NCI-H128 (cell line): Measurements from ENCODE around the gene SEPTIN14.
"Not testable (repeated sequence)": the region's sequence is repeated elsewhere in the genome, so short reads cannot be mapped to it uniquely, and the experiment has no call there.

ENCODE experiments used
- DNase-seq: peaks from one replicate; lab custom pipeline; 2025; ENCODE audit not compliant: unreplicated experiment; lab: John Stamatoyannopoulos, UW

Gene SEPTIN14

GRCh38 chr7:55785444-55785843, 77.1 kb downstream of the SEPTIN14 start:
- not testable (repeated sequence) for DNase-seq

GRCh38 chr7:55784151-55784550, 78.4 kb downstream of the SEPTIN14 start:
- no peak for DNase-seq

DNA sequence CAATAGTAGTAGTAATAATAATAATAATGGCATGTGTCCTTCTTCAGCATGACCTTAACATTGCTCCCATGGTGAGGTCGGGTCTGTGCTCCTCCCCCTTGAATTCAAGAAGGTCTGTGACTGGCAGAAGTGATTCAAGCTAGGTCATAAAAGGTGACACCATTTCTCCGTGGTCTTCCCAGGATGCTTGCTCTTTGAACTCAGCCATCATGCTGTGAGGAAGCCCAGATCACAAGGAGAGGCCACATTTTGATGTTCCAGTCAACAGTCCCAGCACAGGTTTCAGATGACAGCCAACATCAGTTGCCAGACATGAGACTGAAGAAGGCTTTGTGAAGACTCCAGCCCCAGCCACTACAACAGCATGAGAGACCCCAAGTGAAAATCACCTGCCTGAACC, 83.9 kb downstream of the SEPTIN14 start:
- DNase-seq: no peak

DNA sequence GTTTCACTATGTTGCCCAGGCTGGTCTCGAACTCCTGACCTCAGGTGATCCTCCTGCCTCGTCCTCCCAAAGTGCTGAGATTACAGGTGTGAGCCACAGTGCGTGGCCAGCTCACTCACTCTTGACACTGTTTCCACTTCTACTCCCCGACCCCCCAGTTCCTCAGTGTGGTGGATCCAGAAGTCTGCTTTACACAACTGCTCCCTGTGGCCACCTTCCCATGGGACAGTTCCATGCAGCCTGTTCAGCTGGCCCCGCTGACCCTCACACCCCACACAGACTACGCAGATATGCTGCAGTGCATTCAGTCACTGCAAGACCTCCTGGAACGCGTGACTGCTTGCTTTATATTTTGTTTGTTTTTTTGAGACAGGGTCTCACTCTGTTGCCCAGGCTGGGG, 86.4 kb downstream of the SEPTIN14 start:
- no peak for DNase-seq

GRCh38 chr7:55775051-55775420, 87.5 kb downstream of the SEPTIN14 start:
- DNase-seq: no peak

DNA sequence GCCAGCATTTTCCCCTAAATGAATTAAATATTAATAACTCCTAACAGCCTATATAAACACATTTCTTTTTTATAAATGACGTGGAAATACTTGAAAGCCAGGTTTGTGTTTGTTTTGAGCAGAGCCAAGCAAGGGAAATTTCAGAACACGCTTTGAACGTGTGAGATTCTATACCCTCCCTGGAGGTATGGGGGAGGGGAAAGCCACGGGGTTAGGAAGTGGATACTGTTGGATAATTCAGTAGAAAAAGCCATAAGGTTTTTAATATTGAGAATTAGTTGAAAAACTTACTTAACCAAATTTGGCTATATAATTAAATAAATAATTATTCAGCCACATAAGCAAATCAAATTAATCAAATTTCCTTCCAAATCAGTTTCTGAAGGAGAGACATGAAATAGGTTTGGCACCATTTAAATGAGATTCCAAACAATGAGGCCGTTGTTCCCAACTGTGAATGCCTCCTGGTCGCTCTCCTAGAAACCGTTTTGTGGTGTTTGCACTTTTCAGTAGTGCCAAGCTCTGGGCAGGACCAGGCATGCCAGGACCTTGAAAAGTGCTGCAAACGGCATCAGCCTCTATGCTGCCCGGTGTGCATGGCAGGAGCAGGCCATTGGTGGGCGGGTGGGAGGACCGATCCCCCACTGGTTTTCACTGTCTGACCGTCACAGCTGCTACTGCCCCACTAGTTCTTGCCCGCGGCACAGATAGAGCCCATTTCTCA, 88.1 kb downstream of the SEPTIN14 start:
- DNase-seq: peak; percentile 71

GRCh38 chr7:55770778-55771177, 91.8 kb downstream of the SEPTIN14 start:
- DNase-seq: no peak

DNA sequence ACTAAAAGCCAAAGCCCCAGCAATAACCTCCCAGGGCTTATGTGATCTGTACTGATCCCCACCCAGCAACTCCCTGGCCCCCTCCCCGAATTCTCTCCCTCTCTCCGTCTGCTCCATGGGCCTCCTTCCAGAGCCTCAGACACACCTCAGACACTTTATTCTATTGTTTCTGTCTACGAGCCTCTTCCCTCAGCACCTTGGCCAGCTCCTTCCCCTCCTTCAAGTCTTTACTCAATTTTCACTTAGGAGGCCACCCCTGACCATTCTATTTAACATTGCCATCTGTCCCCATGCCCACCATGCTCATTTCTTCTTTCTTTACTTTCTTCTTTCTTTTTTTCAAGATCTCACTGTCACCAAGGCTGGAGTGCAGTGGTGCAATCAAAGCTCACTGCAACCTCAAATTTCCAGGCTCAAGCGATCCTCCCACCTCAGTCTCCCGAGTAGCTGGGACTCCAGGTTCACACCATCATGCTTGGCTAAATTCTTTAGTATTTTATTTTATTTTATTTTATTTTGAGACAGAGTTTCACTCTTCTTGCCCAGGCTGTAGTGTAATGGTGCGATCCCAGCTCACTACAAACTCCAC, 109.2 kb downstream of the SEPTIN14 start:
- not testable (repeated sequence) for DNase-seq

DNA sequence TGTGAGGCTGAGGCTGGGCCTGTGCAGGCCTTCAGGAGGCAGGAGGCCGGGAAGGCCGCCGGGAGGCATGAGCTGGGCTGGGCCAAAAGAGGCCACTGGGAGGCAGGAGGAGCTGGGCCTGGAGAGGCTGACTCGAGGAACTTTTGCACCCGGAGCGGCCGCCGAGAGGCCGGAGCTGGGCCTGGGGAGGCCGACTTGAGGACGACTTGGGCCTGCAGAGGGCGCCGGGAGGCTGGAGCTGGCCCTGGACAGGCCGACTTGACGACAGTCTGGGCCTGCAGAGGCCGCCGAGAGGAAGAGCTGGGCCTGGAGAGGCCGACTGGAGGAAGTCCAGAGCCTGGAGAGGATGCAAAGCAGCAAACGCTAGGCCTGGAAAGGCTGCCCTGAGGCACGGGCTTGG, 117.8 kb downstream of the SEPTIN14 start:
- not testable (repeated sequence) for DNase-seq
